Esophagus squamous epithelium (tissue), 4 donors: ENCODE data around the gene RGS13.

ENCODE experiments used
- CTCF ChIP-seq, 6 experiments: fragments of 450-650 bp in 4 of 6; fragments of 200-600 bp in 2 of 6; sonication (generic) in 2 of 6; IDR thresholded peaks; one replicate each; pipeline ENCODE4 v1.5.1; 2016 to 2019; ENCODE audit warnings: antibody characterized with exemption in 6 of 6, mild to moderate bottlenecking in 4 of 6, moderate library complexity in 4 of 6
- POLR2A ChIP-seq, 4 donors: fragments of 450-650 bp; IDR thresholded peaks; one replicate each; pipeline ENCODE4 v1.6.1; 2017; ENCODE audit warnings: antibody characterized with exemption in 4 of 4, mild to moderate bottlenecking in 4 of 4, moderate library complexity in 3 of 4

- no peak for TF ChIP-seq POLR2A (IDR thresholded peaks at IDR 0.05)
- no peak for TF ChIP-seq CTCF (IDR thresholded peaks at IDR 0.05)
These were observed 55.1 kb downstream of the RGS13 start for GRCh38 chr1:192691041-192691440.
